ENCODE results near the gene BBS1.

The BBS1 gene

DNA sequence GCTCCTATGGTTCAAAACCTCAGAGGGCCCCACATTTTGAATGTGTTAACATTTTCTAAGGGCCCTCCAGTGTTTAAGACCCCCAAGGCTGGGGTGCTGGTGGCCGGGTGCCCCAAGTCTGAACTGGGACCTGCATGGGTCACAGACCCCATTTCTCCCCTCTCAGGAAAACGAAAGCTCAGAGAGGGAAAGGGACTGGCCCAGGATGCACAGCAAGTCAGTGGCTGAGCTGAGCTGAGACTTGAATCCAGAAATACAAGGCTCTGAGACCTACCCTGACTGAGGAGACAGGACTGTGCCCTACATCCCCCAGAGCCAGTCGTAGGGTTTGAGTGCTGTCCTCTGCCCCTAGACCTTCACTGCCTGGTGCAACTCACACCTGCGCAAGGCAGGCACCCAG is 40.5 kb downstream of the BBS1 start:
- no peak overlapping the region for H3K4me3 ChIP-seq (ENCODE audit: low read depth, low read length)
- no peak for TF ChIP-seq POLR2A (IDR thresholded peaks at IDR 0.05; ENCODE audit: extremely low read depth, insufficient read length)
- TF ChIP-seq, protein P1, sequence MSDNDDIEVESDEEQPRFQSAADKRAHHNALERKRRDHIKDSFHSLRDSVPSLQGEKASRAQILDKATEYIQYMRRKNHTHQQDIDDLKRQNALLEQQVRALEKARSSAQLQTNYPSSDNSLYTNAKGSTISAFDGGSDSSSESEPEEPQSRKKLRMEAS (IDR thresholded peaks at IDR 0.05; ENCODE audit: low read depth, low read length), result no peak
- TF ChIP-seq, protein P2, sequence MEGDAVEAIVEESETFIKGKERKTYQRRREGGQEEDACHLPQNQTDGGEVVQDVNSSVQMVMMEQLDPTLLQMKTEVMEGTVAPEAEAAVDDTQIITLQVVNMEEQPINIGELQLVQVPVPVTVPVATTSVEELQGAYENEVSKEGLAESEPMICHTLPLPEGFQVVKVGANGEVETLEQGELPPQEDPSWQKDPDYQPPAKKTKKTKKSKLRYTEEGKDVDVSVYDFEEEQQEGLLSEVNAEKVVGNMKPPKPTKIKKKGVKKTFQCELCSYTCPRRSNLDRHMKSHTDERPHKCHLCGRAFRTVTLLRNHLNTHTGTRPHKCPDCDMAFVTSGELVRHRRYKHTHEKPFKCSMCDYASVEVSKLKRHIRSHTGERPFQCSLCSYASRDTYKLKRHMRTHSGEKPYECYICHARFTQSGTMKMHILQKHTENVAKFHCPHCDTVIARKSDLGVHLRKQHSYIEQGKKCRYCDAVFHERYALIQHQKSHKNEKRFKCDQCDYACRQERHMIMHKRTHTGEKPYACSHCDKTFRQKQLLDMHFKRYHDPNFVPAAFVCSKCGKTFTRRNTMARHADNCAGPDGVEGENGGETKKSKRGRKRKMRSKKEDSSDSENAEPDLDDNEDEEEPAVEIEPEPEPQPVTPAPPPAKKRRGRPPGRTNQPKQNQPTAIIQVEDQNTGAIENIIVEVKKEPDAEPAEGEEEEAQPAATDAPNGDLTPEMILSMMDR (IDR thresholded peaks at IDR 0.05; ENCODE audit: low read depth, low read length), result no peak
- TF ChIP-seq MYC (IDR thresholded peaks at IDR 0.05; ENCODE audit: low read depth, low read length), result no peak
- no peak for DNase-seq (ENCODE audit: low read depth)

DNA sequence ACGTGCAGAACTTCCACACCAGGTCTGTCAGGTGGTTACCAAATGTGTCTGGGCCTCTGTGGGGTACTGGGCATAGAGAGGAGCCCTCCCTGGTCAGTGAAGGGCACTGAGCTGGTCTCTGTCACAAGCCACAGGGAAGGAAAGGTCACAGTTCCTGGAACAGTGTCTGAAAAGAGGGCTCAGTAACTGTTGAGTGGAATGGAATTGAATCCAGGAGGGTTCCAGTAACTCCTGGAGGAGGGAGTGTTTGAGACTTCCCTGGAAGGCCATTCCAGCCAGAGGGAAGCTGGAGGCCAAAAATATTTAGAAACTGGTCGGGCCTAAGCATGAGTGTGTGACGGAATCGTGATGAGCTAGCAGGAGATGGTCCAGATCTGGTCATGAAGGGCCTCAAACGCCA is 44.2 kb downstream of the BBS1 start:
- no peak overlapping the region for H3K4me3 ChIP-seq (ENCODE audit: low read depth, low read length)
- no peak for DNase-seq (ENCODE audit: low read depth)
- TF ChIP-seq MYC (IDR thresholded peaks at IDR 0.05; ENCODE audit: low read depth, low read length) (no peak), POLR2A (IDR thresholded peaks at IDR 0.05; ENCODE audit: extremely low read depth, insufficient read length) (no peak)
- TF ChIP-seq, protein P2 (IDR thresholded peaks at IDR 0.05; ENCODE audit: low read depth, low read length), result no peak
- TF ChIP-seq, protein P1 (IDR thresholded peaks at IDR 0.05; ENCODE audit: low read depth, low read length), result no peak

DNA sequence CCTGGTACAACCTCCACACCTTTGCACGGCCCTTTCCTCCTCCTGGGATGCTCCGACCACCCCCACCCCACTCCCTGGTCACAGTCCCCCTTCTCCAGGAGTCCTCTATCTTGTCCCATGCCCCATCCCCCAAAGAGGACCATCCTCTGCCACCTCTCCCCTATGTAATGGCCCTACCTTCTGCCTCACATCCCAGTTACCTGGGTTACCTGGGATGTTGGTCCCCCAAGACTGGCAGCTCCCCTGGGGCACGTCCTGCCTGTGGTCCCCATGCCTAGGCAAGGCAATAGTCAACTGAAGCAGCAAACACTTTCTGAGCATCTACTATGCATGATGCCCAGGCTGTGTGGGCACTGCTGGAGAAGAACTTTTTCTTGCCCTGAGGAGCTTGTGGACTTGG is 45.0 kb downstream of the BBS1 start:
- TF ChIP-seq, protein P2 (IDR thresholded peaks at IDR 0.05; ENCODE audit: low read depth, low read length), result no peak
- no peak for TF ChIP-seq MYC (IDR thresholded peaks at IDR 0.05; ENCODE audit: low read depth, low read length)
- no peak for TF ChIP-seq POLR2A (IDR thresholded peaks at IDR 0.05; ENCODE audit: extremely low read depth, insufficient read length)
- TF ChIP-seq, protein P1 (IDR thresholded peaks at IDR 0.05; ENCODE audit: low read depth, low read length), result no peak
- no peak overlapping the region for H3K4me3 ChIP-seq (ENCODE audit: low read depth, low read length)
- no peak for DNase-seq (ENCODE audit: low read depth)

DNA sequence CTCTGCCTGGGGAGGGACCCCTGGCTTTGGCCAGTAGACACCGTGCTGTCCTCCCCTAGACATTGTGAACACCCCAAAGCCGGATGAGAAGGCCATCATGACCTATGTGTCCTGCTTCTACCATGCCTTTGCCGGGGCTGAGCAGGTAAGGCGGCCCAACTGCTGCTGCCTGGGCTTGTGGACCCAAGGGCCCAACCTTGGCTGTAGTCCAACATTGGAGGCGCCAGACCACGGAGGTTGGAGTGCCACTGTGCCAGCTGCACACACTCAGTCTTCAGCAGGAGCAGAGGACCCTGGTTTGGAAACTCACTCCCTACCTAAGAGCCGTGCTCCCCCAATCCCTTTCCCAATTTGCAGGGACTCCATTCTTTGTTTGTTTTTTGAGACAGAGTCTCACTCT is 45.7 kb downstream of the BBS1 start:
- TF ChIP-seq, protein P1 (IDR thresholded peaks at IDR 0.05; ENCODE audit: low read depth, low read length), result no peak
- TF ChIP-seq MYC (IDR thresholded peaks at IDR 0.05; ENCODE audit: low read depth, low read length) (no peak), POLR2A (IDR thresholded peaks at IDR 0.05; ENCODE audit: extremely low read depth, insufficient read length) (no peak)
- TF ChIP-seq, protein P2 (IDR thresholded peaks at IDR 0.05; ENCODE audit: low read depth, low read length), result no peak
- H3K4me3 ChIP-seq (ENCODE audit: low read depth, low read length), result no peak overlapping the region
- DNase-seq (ENCODE audit: low read depth), result no peak

DNA sequence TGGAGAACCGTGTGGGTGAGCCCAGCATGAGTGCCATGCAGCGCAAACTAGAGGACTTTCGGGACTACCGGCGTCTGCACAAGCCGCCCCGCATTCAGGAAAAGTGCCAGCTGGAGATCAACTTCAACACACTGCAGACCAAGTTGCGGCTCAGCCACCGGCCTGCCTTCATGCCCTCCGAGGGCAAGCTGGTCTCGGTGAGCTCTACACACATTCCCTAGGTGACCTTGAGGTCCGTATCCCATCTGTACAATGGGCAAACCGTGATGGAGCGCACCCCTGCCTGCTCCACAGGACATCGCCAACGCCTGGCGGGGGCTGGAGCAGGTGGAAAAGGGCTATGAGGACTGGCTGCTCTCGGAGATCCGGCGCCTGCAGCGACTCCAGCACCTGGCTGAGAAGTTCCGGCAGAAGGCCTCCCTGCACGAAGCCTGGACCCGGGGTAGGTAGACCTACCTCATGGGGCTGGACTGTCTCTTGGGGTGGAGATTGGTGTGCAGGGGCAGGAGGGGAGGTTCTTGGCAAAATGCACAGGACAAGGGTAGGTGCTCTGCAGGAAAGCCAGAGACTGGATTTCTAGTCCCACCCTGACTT is 47.4 kb downstream of the BBS1 start:
- DNase-seq (ENCODE audit: low read depth), result no peak
- H3K4me3 ChIP-seq (ENCODE audit: low read depth, low read length), result no peak overlapping the region
- TF ChIP-seq, protein P2 (IDR thresholded peaks at IDR 0.05; ENCODE audit: low read depth, low read length), result no peak
- TF ChIP-seq, protein P1 (IDR thresholded peaks at IDR 0.05; ENCODE audit: low read depth, low read length), result no peak
- TF ChIP-seq POLR2A (IDR thresholded peaks at IDR 0.05; ENCODE audit: extremely low read depth, insufficient read length), result no peak
- no peak for TF ChIP-seq MYC (IDR thresholded peaks at IDR 0.05; ENCODE audit: low read depth, low read length)
